ENCODE data around the gene AGK.
"Not testable (repeated sequence)": the region's sequence is repeated elsewhere in the genome, so short reads cannot be mapped to it uniquely, and the experiment has no call there.

Gene AGK

GRCh38 chr7:141573511-141573910 lies 22.3 kb downstream of the AGK start:
- H3K36me3 ChIP-seq (ENCODE audit: control insufficient read depth, insufficient read depth, low read length) = no peaks in the 10 kb centered on the region
- no peak overlapping the region for H4K5ac ChIP-seq (ENCODE audit: low read length)
- no peaks in the 10 kb centered on the region for H3K27me3 ChIP-seq (ENCODE audit: insufficient read depth, low read length, poor library complexity)
- H3K18ac ChIP-seq (ENCODE audit: low read length) = no peak overlapping the region
- H2AK5ac ChIP-seq (ENCODE audit: low read length) = no peak overlapping the region
- H3K4me2 ChIP-seq (ENCODE audit: low read length) = no peak overlapping the region
- no peak overlapping the region for H3K56ac ChIP-seq (ENCODE audit: low read length)
- no CpG with 5 or more reads among the region's 6 CpGs for WGBS (ENCODE audit: extremely low coverage, insufficient coverage, low lambda C conversion rate)
- no peak overlapping the region for H3K4ac ChIP-seq (ENCODE audit: low read depth, low read length)
- H3K79me2 ChIP-seq (ENCODE audit: control insufficient read depth, insufficient read depth, low read length) = no peaks in the 10 kb centered on the region
- H3K27ac ChIP-seq (ENCODE audit: low read depth, low read length) = no peak overlapping the region
- no peak overlapping the region for H4K8ac ChIP-seq (ENCODE audit: low read depth, low read length)
- no peak overlapping the region for H3K9ac ChIP-seq (ENCODE audit: low read length)
- no peak overlapping the region for H2BK15ac ChIP-seq (replicated peaks; ENCODE audit: low read depth)
- no peak overlapping the region for H3K4me3 ChIP-seq (ENCODE audit: low read length)
- no peak for DNase-seq
- peaks cover 2% of the 10 kb centered on the region for H3K4me1 ChIP-seq (ENCODE audit: control insufficient read depth, low read depth, low read length)
- no peak overlapping the region for H2BK5ac ChIP-seq (ENCODE audit: low read length)
- peaks cover 2% of the 10 kb centered on the region for H3K79me1 ChIP-seq (ENCODE audit: low read length)
- no peak overlapping the region for H2BK120ac ChIP-seq (ENCODE audit: low read depth, low read length)
- no peak overlapping the region for H3K23ac ChIP-seq (ENCODE audit: low read length)

GRCh38 chr7:141575164-141575563 lies 24.0 kb downstream of the AGK start:
- Histone ChIP-seq H2AK5ac (ENCODE audit: low read length) (no peak overlapping the region), H3K79me1 (ENCODE audit: low read length) (peaks cover 2% of the 10 kb centered on the region), H3K4me1 (ENCODE audit: control insufficient read depth, low read depth, low read length) (peaks cover 2% of the 10 kb centered on the region), H4K8ac (ENCODE audit: low read depth, low read length) (no peak overlapping the region), H4K5ac (ENCODE audit: low read length) (no peak overlapping the region), H3K4me3 (ENCODE audit: low read length) (no peak overlapping the region), H3K56ac (ENCODE audit: low read length) (no peak overlapping the region), H3K27me3 (ENCODE audit: insufficient read depth, low read length, poor library complexity) (no peaks in the 10 kb centered on the region), H2BK15ac (replicated peaks; ENCODE audit: low read depth) (no peak overlapping the region), H3K79me2 (ENCODE audit: control insufficient read depth, insufficient read depth, low read length) (no peaks in the 10 kb centered on the region), H3K36me3 (ENCODE audit: control insufficient read depth, insufficient read depth, low read length) (no peaks in the 10 kb centered on the region), H3K9ac (ENCODE audit: low read length) (no peak overlapping the region), H3K18ac (ENCODE audit: low read length) (no peak overlapping the region), H2BK120ac (ENCODE audit: low read depth, low read length) (no peak overlapping the region), H3K23ac (ENCODE audit: low read length) (no peak overlapping the region), H3K27ac (ENCODE audit: low read depth, low read length) (no peak overlapping the region), H2BK5ac (ENCODE audit: low read length) (no peak overlapping the region), H3K4me2 (ENCODE audit: low read length) (no peak overlapping the region), H3K4ac (ENCODE audit: low read depth, low read length) (no peak overlapping the region)
- no peak for DNase-seq
- WGBS (ENCODE audit: extremely low coverage, insufficient coverage, low lambda C conversion rate) = no CpG with 5 or more reads among the region's 1 CpG

- Histone ChIP-seq H3K36me3 (ENCODE audit: control insufficient read depth, insufficient read depth, low read length) (no peaks in the 10 kb centered on the region), H3K27me3 (ENCODE audit: insufficient read depth, low read length, poor library complexity) (no peaks in the 10 kb centered on the region), H3K56ac (ENCODE audit: low read length) (no peak overlapping the region)
These were observed 24.6 kb downstream of the AGK start for GRCh38 chr7:141575654-141576448.

DNA sequence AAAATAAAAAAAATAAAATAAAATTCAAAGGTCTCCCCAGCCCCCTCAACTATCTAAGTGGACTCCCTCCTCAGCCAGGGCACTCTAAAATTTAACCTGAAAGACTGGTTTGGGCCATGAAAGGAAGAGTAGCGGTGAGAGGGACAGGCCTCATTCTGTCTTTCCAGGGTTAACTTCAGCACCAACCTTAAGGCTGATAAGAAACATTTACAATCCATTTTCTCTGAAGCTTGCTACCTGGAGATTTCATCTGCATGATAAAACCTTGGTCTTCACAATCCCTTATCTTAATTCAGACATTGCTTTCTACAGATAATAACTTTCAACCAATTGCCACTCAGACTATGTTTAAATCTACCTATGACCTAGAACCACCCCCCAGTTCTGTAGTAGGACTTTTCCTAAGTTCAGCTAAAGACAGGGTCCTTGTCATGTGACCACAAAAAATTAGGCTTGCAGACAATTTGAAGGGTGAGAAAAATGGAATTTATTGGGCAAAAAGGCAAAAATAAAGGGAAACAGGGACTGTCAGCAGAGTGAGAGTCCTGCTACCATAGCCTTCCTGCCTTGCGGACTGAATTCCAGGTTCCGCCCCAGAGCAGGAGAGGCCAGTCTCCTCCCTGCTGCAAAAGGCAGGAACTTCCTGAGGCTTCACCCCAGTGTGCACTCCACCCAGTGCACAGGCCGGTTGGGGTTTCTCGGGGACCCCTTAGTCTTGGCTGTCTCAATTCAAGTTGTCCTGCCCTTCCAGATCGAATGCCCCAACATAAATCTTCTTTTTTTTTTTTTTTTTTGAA lies 26.0 kb downstream of the AGK start:
- Histone ChIP-seq H3K9ac (ENCODE audit: low read length) (no peak overlapping the region), H3K27me3 (ENCODE audit: insufficient read depth, low read length, poor library complexity) (no peaks in the 10 kb centered on the region), H4K8ac (ENCODE audit: low read depth, low read length) (no peak overlapping the region), H3K18ac (ENCODE audit: low read length) (no peak overlapping the region), H2BK15ac (replicated peaks; ENCODE audit: low read depth) (no peak overlapping the region), H2BK5ac (ENCODE audit: low read length) (no peak overlapping the region), H3K4me3 (ENCODE audit: low read length) (no peak overlapping the region), H3K27ac (ENCODE audit: low read depth, low read length) (no peak overlapping the region), H3K56ac (ENCODE audit: low read length) (no peak overlapping the region), H4K5ac (ENCODE audit: low read length) (no peak overlapping the region), H3K4me2 (ENCODE audit: low read length) (no peak overlapping the region), H2AK5ac (ENCODE audit: low read length) (no peak overlapping the region), H3K4me1 (ENCODE audit: control insufficient read depth, low read depth, low read length) (peaks cover 2% of the 10 kb centered on the region), H3K23ac (ENCODE audit: low read length) (no peak overlapping the region), H3K36me3 (ENCODE audit: control insufficient read depth, insufficient read depth, low read length) (no peaks in the 10 kb centered on the region), H2BK120ac (ENCODE audit: low read depth, low read length) (no peak overlapping the region), H3K4ac (ENCODE audit: low read depth, low read length) (no peak overlapping the region), H3K79me1 (ENCODE audit: low read length) (peaks cover 2% of the 10 kb centered on the region), H3K79me2 (ENCODE audit: control insufficient read depth, insufficient read depth, low read length) (no peaks in the 10 kb centered on the region)
- peak; percentile 58 for DNase-seq
- WGBS (ENCODE audit: extremely low coverage, insufficient coverage, low lambda C conversion rate) = no CpG with 5 or more reads among the region's 6 CpGs

More at GRCh38 chr7:141575654-141576448, 24.6 kb downstream of the AGK start:
- Histone ChIP-seq H3K4me1 (ENCODE audit: control insufficient read depth, low read depth, low read length) (peaks cover 2% of the 10 kb centered on the region), H3K4me2 (ENCODE audit: low read length) (no peak overlapping the region), H3K9ac (ENCODE audit: low read length) (no peak overlapping the region), H2BK5ac (ENCODE audit: low read length) (no peak overlapping the region), H3K4me3 (ENCODE audit: low read length) (no peak overlapping the region), H2AK5ac (ENCODE audit: low read length) (no peak overlapping the region), H3K27ac (ENCODE audit: low read depth, low read length) (no peak overlapping the region), H4K5ac (ENCODE audit: low read length) (no peak overlapping the region), H2BK120ac (ENCODE audit: low read depth, low read length) (no peak overlapping the region), H3K4ac (ENCODE audit: low read depth, low read length) (no peak overlapping the region), H3K18ac (ENCODE audit: low read length) (no peak overlapping the region), H2BK15ac (replicated peaks; ENCODE audit: low read depth) (no peak overlapping the region), H3K79me1 (ENCODE audit: low read length) (peaks cover 2% of the 10 kb centered on the region), H3K23ac (ENCODE audit: low read length) (no peak overlapping the region), H4K8ac (ENCODE audit: low read depth, low read length) (no peak overlapping the region), H3K79me2 (ENCODE audit: control insufficient read depth, insufficient read depth, low read length) (no peaks in the 10 kb centered on the region)
- no peak for DNase-seq
- WGBS (ENCODE audit: extremely low coverage, insufficient coverage, low lambda C conversion rate) = no CpG with 5 or more reads among the region's 2 CpGs

DNA sequence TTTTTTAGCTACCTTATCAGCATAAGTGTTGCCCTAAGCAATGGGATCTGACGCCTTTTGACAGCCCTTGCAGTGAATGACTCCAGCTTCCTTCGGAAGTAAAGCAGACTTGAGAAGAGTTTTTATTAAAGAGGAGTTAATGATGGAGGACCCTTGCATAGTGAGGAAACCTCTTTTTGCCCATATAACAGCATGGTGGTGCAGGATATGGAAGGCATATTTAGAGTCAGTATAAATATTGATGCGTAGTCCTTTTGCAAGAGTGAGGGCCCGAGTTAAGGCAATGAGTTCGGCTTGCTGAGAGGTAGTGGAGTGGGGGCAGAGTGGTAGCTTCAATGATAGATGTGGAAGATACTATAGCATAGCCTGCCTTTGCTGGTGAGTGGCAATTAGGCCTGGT lies 28.7 kb downstream of the AGK start:
- not testable (repeated sequence) for H2BK15ac ChIP-seq (replicated peaks; ENCODE audit: low read depth); H3K79me1 ChIP-seq (ENCODE audit: low read length); H3K4me3 ChIP-seq (ENCODE audit: low read length); H4K8ac ChIP-seq (ENCODE audit: low read depth, low read length); H4K5ac ChIP-seq (ENCODE audit: low read length); H2BK5ac ChIP-seq (ENCODE audit: low read length); H3K18ac ChIP-seq (ENCODE audit: low read length); H3K4me2 ChIP-seq (ENCODE audit: low read length); H3K4ac ChIP-seq (ENCODE audit: low read depth, low read length); H3K27me3 ChIP-seq (ENCODE audit: insufficient read depth, low read length, poor library complexity); H3K4me1 ChIP-seq (ENCODE audit: control insufficient read depth, low read depth, low read length); H3K27ac ChIP-seq (ENCODE audit: low read depth, low read length); H3K9ac ChIP-seq (ENCODE audit: low read length); H3K23ac ChIP-seq (ENCODE audit: low read length); H3K79me2 ChIP-seq (ENCODE audit: control insufficient read depth, insufficient read depth, low read length); H2BK120ac ChIP-seq (ENCODE audit: low read depth, low read length); H3K56ac ChIP-seq (ENCODE audit: low read length); H2AK5ac ChIP-seq (ENCODE audit: low read length); H3K36me3 ChIP-seq (ENCODE audit: control insufficient read depth, insufficient read depth, low read length)
- peak; percentile 22 for DNase-seq
- WGBS (ENCODE audit: extremely low coverage, insufficient coverage, low lambda C conversion rate) = no CpG with 5 or more reads among the region's 5 CpGs
